Keratinocyte (primary cell): ENCODE data around the gene ANTXRL. TPM values are rescaled to one million over a fixed set of nuclear protein-coding genes. Genes with fewer than 3 reads are reported as not detected.

Source experiments
- DNase-seq: peaks from one replicate; pipeline ENCODE4 v3.0.0-alpha.2; 2011; ENCODE audit warnings: low read depth, missing footprints, low spot score
- FAIRE-seq: peaks from 2 replicates; lab custom pipeline; 2011; peaks lifted over from hg19 to GRCh38; lab: Jason Lieb, UNC
- H2AFZ ChIP-seq: 2 replicates; pipeline ENCODE4 v1.6.0; 2012; ENCODE audit warnings: low read length, control low read depth, inconsistent platforms; ENCODE audit not compliant: control insufficient read depth
- H3K27ac ChIP-seq: 2 replicates; pipeline ENCODE4 v1.5.1; 2011; ENCODE audit warnings: low read length; ENCODE audit not compliant: control insufficient read depth, insufficient read depth
- H3K27me3 ChIP-seq: 3 replicates; pipeline ENCODE4 v1.6.0; 2011; ENCODE audit warnings: low read length; ENCODE audit not compliant: control insufficient read depth, insufficient read depth; ENCODE audit errors: extremely low read depth
- H3K36me3 ChIP-seq, 2 experiments: 2 replicates in 1 of 2; 3 replicates in 1 of 2; pipeline ENCODE4 v1.5.1; 2011; ENCODE audit warnings: low read length in 2 of 2, mild to moderate bottlenecking in 1 of 2; ENCODE audit not compliant: control insufficient read depth in 2 of 2, insufficient read depth in 2 of 2; ENCODE audit errors: extremely low read depth in 1 of 2
- H3K4me1 ChIP-seq: 3 replicates; pipeline ENCODE4 v1.5.1; 2011; ENCODE audit warnings: low read length; ENCODE audit not compliant: control insufficient read depth, insufficient read depth; ENCODE audit errors: extremely low read depth
- H3K4me2 ChIP-seq: 3 replicates; pipeline ENCODE4 v1.6.0; 2011; ENCODE audit warnings: low read depth, low read length; ENCODE audit not compliant: control insufficient read depth, insufficient read depth; ENCODE audit errors: extremely low read depth
- H3K4me3 ChIP-seq, 3 experiments: fragments of 200-600 bp in 1 of 3; sonication (generic) in 1 of 3; 2 replicates in 2 of 3; 3 replicates in 1 of 3; pipeline ENCODE4 v1.5.1; 2011 to 2016; ENCODE audit warnings: low read length in 3 of 3, mild to moderate bottlenecking in 3 of 3, control low read depth in 2 of 3, inconsistent platforms in 1 of 3, low read depth in 1 of 3, mixed read lengths in 1 of 3, mixed run types in 1 of 3, moderate library complexity in 1 of 3; ENCODE audit not compliant: control insufficient read depth in 2 of 3, insufficient read depth in 2 of 3; ENCODE audit errors: extremely low read depth in 1 of 3
- H3K79me2 ChIP-seq: 2 replicates; pipeline ENCODE4 v1.6.0; 2012; ENCODE audit warnings: low read length; ENCODE audit not compliant: control insufficient read depth, insufficient read depth
- H3K9ac ChIP-seq: 3 replicates; pipeline ENCODE4 v1.6.0; 2011; ENCODE audit warnings: low read length; ENCODE audit not compliant: control insufficient read depth, insufficient read depth; ENCODE audit errors: extremely low read depth
- H3K9me1 ChIP-seq: 3 replicates; pipeline ENCODE4 v1.6.0; 2011; ENCODE audit warnings: low read length; ENCODE audit not compliant: control insufficient read depth, insufficient read depth; ENCODE audit errors: extremely low read depth
- H3K9me3 ChIP-seq: 2 replicates; pipeline ENCODE4 v1.5.1; 2012; ENCODE audit warnings: low read depth, low read length; ENCODE audit not compliant: control insufficient read depth
- H4K20me1 ChIP-seq: 3 replicates; pipeline ENCODE4 v1.6.0; 2011; ENCODE audit warnings: low read length; ENCODE audit not compliant: control insufficient read depth, insufficient read depth; ENCODE audit errors: extremely low read depth
- CTCF ChIP-seq, 3 experiments: IDR thresholded peaks in 1 of 3; conservative IDR thresholded peaks in 1 of 3; optimal IDR thresholded peaks in 1 of 3; 2 replicates in 2 of 3; 3 replicates in 1 of 3; pipeline versions ENCODE3 to v1.5.1; 2011; ENCODE audit warnings: low read length in 3 of 3, mild to moderate bottlenecking in 3 of 3, moderate library complexity in 2 of 3, control low read depth in 1 of 3, inconsistent platforms in 1 of 3; ENCODE audit not compliant: insufficient read depth in 2 of 3; ENCODE audit errors: extremely low read depth in 1 of 3
- EZH2 ChIP-seq: IDR thresholded peaks from one replicate; pipeline ENCODE4 v1.6.1; 2012; ENCODE audit warnings: inconsistent platforms, mild to moderate bottlenecking, low read length, moderate library complexity
- dilution Hi-C: fragments of 300-500 bp; cut with MboI; formaldehyde crosslinking; loops from one replicate; pipeline ENCODE4 v1.7.0; 2020; ENCODE audit warnings: low sequenced_read_pairs; ENCODE audit not compliant: extremely low pct_ligation_motif_present
- polyA plus RNA-seq, 5 experiments: library from polyadenylated mRNA; depleted of rRNA in 3 of 5; stranded (reverse) in 3 of 5; stranded (forward) in 1 of 5; unstranded in 1 of 5; fragments of >200 nt; gene quantifications; 1 replicate in 1 of 5; 2 replicates in 3 of 5; 3 replicates in 1 of 5; pipeline versions ENCODE4 v1.2.1 to v1.2.3, GENCODE V29; 2011 to 2012; ENCODE audit warnings: missing spikeins in 2 of 5, low read depth in 1 of 5, low replicate concordance in 1 of 5

Gene ANTXRL
- polyA plus RNA-seq, 1 donor (not counting 4 experiments of a cell fraction or from before 2014, with no cell fraction given): not detected

GRCh38 chr10:46310143-46310514, 23.3 kb downstream of the ANTXRL start:
- Histone ChIP-seq H3K27me3 (peaks cover 14% of the 10 kb centered on the region), H3K4me3 (no peak overlapping the region), H3K27ac (no peak overlapping the region), H3K9me3 (no peaks in the 10 kb centered on the region), H3K36me3 (no peaks in the 10 kb centered on the region), H3K4me2 (no peak overlapping the region), H3K9me1 (no peaks in the 10 kb centered on the region), H3K4me1 (peaks cover 6% of the 10 kb centered on the region), H3K9ac (no peak overlapping the region), H2AFZ (no peak overlapping the region), H3K79me2 (no peaks in the 10 kb centered on the region), H4K20me1 (no peaks in the 10 kb centered on the region)
- no peak for DNase-seq
- no peak for TF ChIP-seq EZH2
- TF ChIP-seq CTCF (optimal IDR thresholded peaks at IDR 0.05 in 1 of 3, IDR thresholded peaks at IDR 0.05 in 1 of 3, conservative IDR thresholded peaks at IDR 0.05 in 1 of 3; ENCODE audit: extremely low read depth in 1 of 3, insufficient read depth in 2 of 3, low read length in 3 of 3): no peak
- no peak for FAIRE-seq
- dilution Hi-C loops: no loop called here

- dilution Hi-C loops: no loop called here
- H3K79me2 ChIP-seq: no peaks in the 10 kb centered on the region
- no peak overlapping the region for H3K9ac ChIP-seq
- H3K27ac ChIP-seq: no peak overlapping the region
- H3K4me1 ChIP-seq: peaks cover 12% of the 10 kb centered on the region
- DNase-seq: no peak
- H3K9me3 ChIP-seq: no peaks in the 10 kb centered on the region
- H3K4me2 ChIP-seq: no peak overlapping the region
- no peaks in the 10 kb centered on the region for H3K9me1 ChIP-seq
- peaks cover 14% of the 10 kb centered on the region for H3K27me3 ChIP-seq
- no peak for FAIRE-seq
- no peak overlapping the region for H2AFZ ChIP-seq
- H3K4me3 ChIP-seq: no peak overlapping the region
- no peak for TF ChIP-seq CTCF (optimal IDR thresholded peaks at IDR 0.05 in 1 of 3, IDR thresholded peaks at IDR 0.05 in 1 of 3, conservative IDR thresholded peaks at IDR 0.05 in 1 of 3; ENCODE audit: extremely low read depth in 1 of 3, insufficient read depth in 2 of 3, low read length in 3 of 3)
- TF ChIP-seq EZH2: no peak
- no peaks in the 10 kb centered on the region for H4K20me1 ChIP-seq
- no peaks in the 10 kb centered on the region for H3K36me3 ChIP-seq
Observed at GRCh38 chr10:46310851-46311250, 24.1 kb downstream of the ANTXRL start.
